Fibroblast of skin of scalp (primary cell): ENCODE data around the gene GLB1L2.

Experiments
- DNase-seq: peaks from one replicate; pipeline ENCODE4 v3.0.0-alpha.2; 2013

The GLB1L2 gene

GRCh38 chr11:134387501-134387900 is 55.7 kb downstream of the GLB1L2 start:
- DNase-seq: no peak

- DNase-seq: no peak
Measured at GRCh38 chr11:134388590-134388989, 56.8 kb downstream of the GLB1L2 start.

- DNase-seq: no peak
Measured at GRCh38 chr11:134389464-134390180, 57.8 kb downstream of the GLB1L2 start.

GRCh38 chr11:134390706-134391569 is 59.1 kb downstream of the GLB1L2 start:
- DNase-seq: no peak

- no peak for DNase-seq
Measured at GRCh38 chr11:134391656-134392055, 59.9 kb downstream of the GLB1L2 start.

- no peak for DNase-seq
Measured at GRCh38 chr11:134392953-134393615, 61.3 kb downstream of the GLB1L2 start.

GRCh38 chr11:134393638-134394037 is 61.9 kb downstream of the GLB1L2 start:
- no peak for DNase-seq

- DNase-seq: no peak
Measured at GRCh38 chr11:134394311-134394710, 62.5 kb downstream of the GLB1L2 start.

- no peak for DNase-seq
Measured at GRCh38 chr11:134395002-134395401, 63.2 kb downstream of the GLB1L2 start.

GRCh38 chr11:134397304-134398078 is 65.7 kb downstream of the GLB1L2 start:
- DNase-seq: no peak

- DNase-seq: no peak
Measured at GRCh38 chr11:134398079-134398444, 66.3 kb downstream of the GLB1L2 start.

GRCh38 chr11:134398644-134399292 is 67.0 kb downstream of the GLB1L2 start:
- no peak for DNase-seq

- DNase-seq: no peak
Measured at GRCh38 chr11:134399293-134399654, 67.5 kb downstream of the GLB1L2 start.

- no peak for DNase-seq
Measured at GRCh38 chr11:134399996-134400395, 68.2 kb downstream of the GLB1L2 start.

- no peak for DNase-seq
Measured at GRCh38 chr11:134401825-134402809, 70.3 kb downstream of the GLB1L2 start.

- no peak for DNase-seq
Measured at GRCh38 chr11:134402910-134403309, 71.1 kb downstream of the GLB1L2 start.

- DNase-seq: no peak
Measured at GRCh38 chr11:134404575-134405341, 73.0 kb downstream of the GLB1L2 start.

- DNase-seq: no peak
Measured at GRCh38 chr11:134405436-134405835, 73.6 kb downstream of the GLB1L2 start.

GRCh38 chr11:134405841-134406240 is 74.1 kb downstream of the GLB1L2 start:
- no peak for DNase-seq
